GM12878 (cell line): ENCODE data around the gene FPGT. TPM values are rescaled to one million over a fixed set of nuclear protein-coding genes. Genes with fewer than 3 reads are reported as not detected.

Source experiments
- ATAC-seq: fragments of 200-7000 bp; cut with Tn5 transposase; 3 replicates; pipeline ENCODE4 v1.9.1; 2020; ENCODE audit warnings: mild to moderate bottlenecking, moderate library complexity
- BruUV-seq: library from RNA; stranded (reverse); fragments of 400-500 nt; replicated peaks from 2 replicates; lab custom pipeline; 2021; lab: Mats Ljungman, UMichigan
- CTCF ChIA-PET: fragments of 300-600 bp; sonication (Branson Sonifier 250); formaldehyde crosslinking; extraction: SDS; loops from one replicate; lab custom pipeline; 2021; ENCODE audit warnings: inconsistent platforms; lab: Yijun Ruan, JAX
- POLR2A ChIA-PET: fragments of 350-600 bp; formaldehyde crosslinking; extraction: SDS; loops from one replicate; lab custom pipeline; 2021; ENCODE audit warnings: inconsistent platforms; lab: Charles Lee
- RAD21 ChIA-PET: fragments of 300-600 bp; sonication (Branson Sonifier 250); formaldehyde crosslinking; loops from one replicate; lab custom pipeline; 2023; ENCODE audit warnings: antibody characterized with exemption; ENCODE audit not compliant: unreplicated experiment; lab: Charles Lee
- SMC1A ChIA-PET: fragments of 300-600 bp; sonication (Branson Sonifier 250); formaldehyde crosslinking; loops from one replicate; lab custom pipeline; 2023; ENCODE audit not compliant: unreplicated experiment, uncharacterized antibody; lab: Charles Lee
- DNase-seq: peaks from one replicate; pipeline ENCODE4 v3.0.0-alpha.2; 2011; ENCODE audit warnings: low read depth, low spot score
- FAIRE-seq: peaks from 3 replicates; lab custom pipeline; 2011; peaks lifted over from hg19 to GRCh38; lab: Jason Lieb, UNC
- H2AFZ ChIP-seq: 2 replicates; pipeline ENCODE4 v1.6.0; 2011; ENCODE audit warnings: low read depth, low read length, control low read depth; ENCODE audit not compliant: control insufficient read depth
- H3K27ac ChIP-seq: 2 replicates; pipeline ENCODE4 v1.5.1; 2011; ENCODE audit warnings: control low read depth; ENCODE audit not compliant: control insufficient read depth, insufficient read depth
- H3K27me3 ChIP-seq, 2 experiments: replicated peaks in 1 of 2; 2 replicates each; pipeline versions ENCODE4 v1.6.0 to v1.6.1; 2011; ENCODE audit warnings: low read length in 1 of 2; ENCODE audit not compliant: control insufficient read depth in 2 of 2, insufficient read depth in 2 of 2
- H3K36me3 ChIP-seq, 2 experiments: 2 replicates each; pipeline ENCODE4 v1.5.1; 2011; ENCODE audit warnings: low read length in 1 of 2; ENCODE audit not compliant: control insufficient read depth in 2 of 2, insufficient read depth in 2 of 2
- H3K4me1 ChIP-seq: 2 replicates; pipeline ENCODE4 v1.6.1; 2011; ENCODE audit warnings: mild to moderate bottlenecking, low read length, moderate library complexity, mixed read lengths; ENCODE audit not compliant: control insufficient read depth, insufficient read depth
- H3K4me2 ChIP-seq: 2 replicates; pipeline ENCODE4 v1.6.0; 2011; ENCODE audit warnings: control low read depth; ENCODE audit not compliant: control insufficient read depth, insufficient read depth
- H3K4me3 ChIP-seq: fragments of 200-600 bp; sonication (generic); 2 replicates; pipeline ENCODE4 v1.5.1; 2016
- H3K79me2 ChIP-seq: 2 replicates; pipeline ENCODE4 v1.6.0; 2011; ENCODE audit warnings: low read length; ENCODE audit not compliant: control insufficient read depth, insufficient read depth
- H3K9ac ChIP-seq: 2 replicates; pipeline ENCODE4 v1.8.0; 2011; ENCODE audit warnings: low read length, control low read depth, mixed read lengths; ENCODE audit not compliant: control insufficient read depth, insufficient read depth
- H3K9me3 ChIP-seq: replicated peaks from 3 replicates; pipeline ENCODE4 v1.5.1; 2011; ENCODE audit warnings: mild to moderate bottlenecking, low read length; ENCODE audit not compliant: control insufficient read depth, insufficient read depth
- H4K20me1 ChIP-seq: 2 replicates; pipeline ENCODE4 v1.6.0; 2011; ENCODE audit not compliant: control insufficient read depth, insufficient read depth
- JUND ChIP-seq: IDR thresholded peaks from 2 replicates; pipeline ENCODE4 v1.6.1; 2012; ENCODE audit warnings: low read depth, mild to moderate bottlenecking, low read length, improper control_type of control experiment, moderate library complexity
- NFYB ChIP-seq: IDR thresholded peaks from 2 replicates; pipeline ENCODE4 v1.6.1; 2011; ENCODE audit warnings: low read depth, mild to moderate bottlenecking, low read length, improper control_type of control experiment, moderate library complexity; ENCODE audit not compliant: insufficient read depth
- WGBS: methylation state at CpG from one replicate; pipeline ENCODE4 v1.1.6; 2016; ENCODE audit warnings: low lambda C conversion rate; ENCODE audit not compliant: insufficient replicate concordance, insufficient coverage; ENCODE audit errors: missing lambda C conversion rate; 5-methylcytosine and 5-hydroxymethylcytosine counted together
- in situ Hi-C: fragments of 300-500 bp; cut with MboI; formaldehyde crosslinking; loops from 9 replicates; pipeline ENCODE4 v1.14.3; 2018; ENCODE audit warnings: mixed read lengths
- intact Hi-C: fragments of 100-400 bp; cut with micrococcal nuclease; formaldehyde crosslinking; loops from one replicate; pipeline ENCODE4 v1.14.2; 2022; ENCODE audit not compliant: unreplicated experiment
- polyA plus RNA-seq, 11 experiments: library from polyadenylated mRNA; depleted of rRNA in 4 of 11; unstranded in 6 of 11; stranded (reverse) in 5 of 11; fragments of >200 nt; fragmentation: Nextera tagmentation in 4 of 11; fragmentation: Illumina TruSeq in 1 of 11; extraction: Ambion mirVana in 4 of 11; extraction: Trizol in 1 of 11; gene quantifications; 1 replicate in 1 of 11; 2 replicates in 10 of 11; pipeline versions ENCODE4 v1.2.1 to v1.2.3, GENCODE V29; 2011 to 2016; ENCODE audit warnings: inconsistent platforms in 2 of 11, missing spikeins in 2 of 11, low read depth in 1 of 11
- total RNA-seq, 4 experiments: library from RNA; depleted of rRNA in 3 of 4; stranded (reverse); fragments of >200 nt in 3 of 4; fragmentation: Illumina TruSeq in 1 of 4; extraction: Trizol in 1 of 4; gene quantifications; 2 replicates each; pipeline versions ENCODE4 v1.2.1 to v1.2.3, GENCODE V29; 2013 to 2021

FPGT gene
- total and polyA plus RNA-seq, 10 of the 15 experiments (the other 5 are each of a cell fraction or from before 2014, with no cell fraction given), result 7.8 to 15.4 (median 11.5) TPM

GRCh38 chr1:74199504-74199903 is 1.5 kb downstream of the FPGT start:
- POLR2A ChIA-PET, result interaction anchor here (0.6 kb wide), 1 partner anchor 13 kb away, joined by 3 read pairs; no protein-coding TSS in a partner anchor
- RAD21 ChIA-PET, result interaction anchor here (1.0 kb wide), 1 partner anchor 360 kb away, joined by 3 read pairs; no protein-coding TSS in a partner anchor
- H3K36me3 ChIP-seq, result no peaks in the 10 kb centered on the region
- no peak for ATAC-seq
- H3K27me3 ChIP-seq, result no peaks in the 10 kb centered on the region
- WGBS, result 80% methylated on average over 5 of the region's 5 CpGs
- BruUV-seq, result no TSS peak
- CTCF ChIA-PET, result interaction anchor here (1.0 kb wide), 1 partner anchor 269 kb away, joined by 3 read pairs; no protein-coding TSS in a partner anchor
- in situ Hi-C loops, result loop anchor here (5.0 kb wide), 1 partner anchor 533 kb away; the partner anchor contains the start of genes CRYZ and TYW3
- H4K20me1 ChIP-seq, result no peaks in the 10 kb centered on the region
- no peak overlapping the region for H3K27ac ChIP-seq
- no peaks in the 10 kb centered on the region for H3K79me2 ChIP-seq
- no peaks in the 10 kb centered on the region for H3K9me3 ChIP-seq
- H3K4me2 ChIP-seq, result peak overlapping the region; percentile 80; the same call in 1 of the 2 replicates
- 0 out of 2 replicates have a peak, but pooled peaks cover 5% of the 10 kb centered on the region for H3K4me1 ChIP-seq
- no peak for TF ChIP-seq NFYB
- DNase-seq, result no peak
- FAIRE-seq, result no peak
- H2AFZ ChIP-seq, result peak overlapping the region; percentile 26
- peak overlapping the region; percentile 82; the same call in 1 of the 2 replicates for H3K4me3 ChIP-seq
- SMC1A ChIA-PET, result no interaction called here
- no peak overlapping the region for H3K9ac ChIP-seq
- intact Hi-C loops, result loop anchor here (5.0 to 10.0 kb wide), 2 partner anchors 493 to 535 kb away; partner anchors contain the start of genes CRYZ and TYW3

- FAIRE-seq (no peak), ATAC-seq (no peak), DNase-seq (no peak)
- no peaks in the 10 kb centered on the region for H3K79me2 ChIP-seq
- H3K36me3 ChIP-seq, result no peaks in the 10 kb centered on the region; a peak in 1 of 4 replicates
- H3K4me1 ChIP-seq, result no peaks in the 10 kb centered on the region
- no peak overlapping the region for H3K4me2 ChIP-seq
- no peaks in the 10 kb centered on the region for H3K9me3 ChIP-seq
- BruUV-seq, result no TSS peak
- intact Hi-C loops (no loop called here), in situ Hi-C loops (no loop called here)
- no peak overlapping the region for H2AFZ ChIP-seq
- RAD21 ChIA-PET, result no interaction called here
- no peak overlapping the region for H3K4me3 ChIP-seq
- POLR2A ChIA-PET, result no interaction called here
- H3K27ac ChIP-seq, result no peak overlapping the region
- WGBS, result 100% methylated on average over 2 of the region's 2 CpGs
- no peak overlapping the region for H3K9ac ChIP-seq
- no peaks in the 10 kb centered on the region for H3K27me3 ChIP-seq
- SMC1A ChIA-PET, result no interaction called here
- no peak for TF ChIP-seq JUND
- CTCF ChIA-PET, result no interaction called here
- no peaks in the 10 kb centered on the region for H4K20me1 ChIP-seq
These were observed 7.2 kb downstream of the FPGT start for GRCh38 chr1:74205266-74205665.
